Ishikawa (cell line): ENCODE measurements around the gene PRKAG1.

Experiments used
- CEBPB ChIP-seq: IDR thresholded peaks from 2 replicates; pipeline ENCODE4 v1.6.1; 2012
- EGR1 ChIP-seq: IDR thresholded peaks from 2 replicates; pipeline ENCODE4 v1.6.1; 2012
- EP300 ChIP-seq: IDR thresholded peaks from 2 replicates; pipeline ENCODE4 v1.6.1; 2012; ENCODE audit warnings: borderline replicate concordance
- FOXM1 ChIP-seq: IDR thresholded peaks from 2 replicates; pipeline ENCODE4 v1.6.1; 2012; ENCODE audit warnings: low read depth, borderline replicate concordance
- RAD21 ChIP-seq: IDR thresholded peaks from 2 replicates; pipeline ENCODE4 v1.6.1; 2012; ENCODE audit warnings: low read depth
- REST ChIP-seq: IDR thresholded peaks from 2 replicates; pipeline ENCODE4 v1.6.1; 2012; ENCODE audit warnings: low read depth, mild to moderate bottlenecking
- TAF1 ChIP-seq: IDR thresholded peaks from 2 replicates; pipeline ENCODE4 v1.6.1; 2012; ENCODE audit warnings: low read depth, mild to moderate bottlenecking
- TEAD4 ChIP-seq: IDR thresholded peaks from 2 replicates; pipeline ENCODE4 v1.6.1; 2012
- USF1 ChIP-seq: IDR thresholded peaks from 2 replicates; pipeline ENCODE4 v1.6.1; 2012
- YY1 ChIP-seq: IDR thresholded peaks from 2 replicates; pipeline ENCODE4 v1.6.1; 2012; ENCODE audit warnings: low read depth
- ZBTB7A ChIP-seq: IDR thresholded peaks from 2 replicates; pipeline ENCODE4 v1.6.1; 2012; ENCODE audit warnings: low read depth

GRCh38 chr12:49033611-49034285 lies 15.2 kb upstream of the PRKAG1 start:
- TF ChIP-seq EP300 (no peak), RAD21 (no peak), TAF1 (no peak), FOXM1 (no peak), TEAD4 (no peak), USF1 (no peak), ZBTB7A (no peak), EGR1 (no peak), CEBPB (no peak), REST (no peak), YY1 (no peak)
